HG03457 (cell line): ENCODE results near the gene UBXN4.
"Not testable (repeated sequence)": the region's sequence is repeated elsewhere in the genome, so short reads cannot be mapped to it uniquely, and the experiment has no call there.

ENCODE experiments used
- ATAC-seq: cut with Tn5 transposase; IDR thresholded peaks from one replicate; pipeline ENCODE4 v1.9.1; 2021; ENCODE audit warnings: moderate number of reproducible peaks; ENCODE audit not compliant: unreplicated experiment

The UBXN4 gene

DNA sequence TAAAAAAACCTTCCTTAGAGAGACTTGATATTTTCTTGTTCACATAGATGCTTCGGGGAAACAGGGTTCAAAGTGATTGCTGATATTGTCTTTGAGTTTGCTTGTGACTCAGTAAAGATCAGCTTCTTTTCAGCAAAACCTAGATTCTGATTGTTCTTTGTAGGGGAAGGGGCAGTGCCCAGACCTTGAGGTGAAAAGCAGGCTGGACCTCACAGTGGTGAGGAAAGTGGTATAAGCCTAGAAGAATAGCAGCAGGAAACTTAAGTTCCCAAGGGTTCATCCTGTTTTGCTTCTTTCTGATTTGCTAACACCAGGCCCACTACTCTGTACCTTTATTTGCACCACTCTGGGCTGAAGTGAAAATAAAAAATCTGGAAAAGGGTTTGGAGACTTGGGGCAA, 20.9 kb downstream of the UBXN4 start:
- no peak for ATAC-seq

DNA sequence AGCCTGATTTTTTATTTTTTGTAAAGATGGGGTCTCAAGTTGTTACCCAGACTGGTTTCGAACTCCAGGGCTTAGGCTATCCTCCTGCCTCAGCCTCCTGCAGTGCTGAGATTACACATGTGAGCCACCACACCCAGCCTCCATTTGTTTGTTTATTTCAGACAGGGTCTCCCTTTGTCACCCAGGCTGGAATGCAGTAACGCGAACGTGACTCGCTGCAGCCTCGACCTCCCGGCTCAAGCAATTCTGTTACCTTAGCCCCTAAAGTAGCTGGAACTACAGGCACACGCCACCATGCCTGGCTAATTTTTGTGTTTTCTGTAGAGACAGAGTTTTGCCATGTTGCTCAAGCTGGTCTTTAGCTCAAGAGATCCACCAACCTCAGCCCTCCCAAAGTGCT, 27.2 kb downstream of the UBXN4 start:
- no peak for ATAC-seq

DNA sequence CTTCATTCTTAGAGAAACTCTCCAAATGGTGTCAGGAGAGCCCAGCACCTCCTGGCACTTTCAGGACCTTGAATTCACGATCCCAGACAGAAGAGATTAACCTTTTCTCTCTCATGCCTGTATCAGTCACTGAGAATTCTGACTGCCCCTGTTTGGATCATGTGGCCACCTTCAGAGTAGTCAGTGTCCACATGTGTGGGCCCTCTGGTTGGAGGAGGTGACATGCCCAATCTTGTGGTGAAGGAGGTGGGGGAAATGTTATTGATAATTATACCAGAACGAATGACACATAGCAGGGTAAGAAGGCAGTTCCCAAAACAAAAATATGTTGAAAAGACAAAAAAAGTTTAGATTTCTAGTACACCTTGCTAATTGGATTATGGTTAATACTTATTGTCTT, 31.7 kb downstream of the UBXN4 start:
- no peak for ATAC-seq

DNA sequence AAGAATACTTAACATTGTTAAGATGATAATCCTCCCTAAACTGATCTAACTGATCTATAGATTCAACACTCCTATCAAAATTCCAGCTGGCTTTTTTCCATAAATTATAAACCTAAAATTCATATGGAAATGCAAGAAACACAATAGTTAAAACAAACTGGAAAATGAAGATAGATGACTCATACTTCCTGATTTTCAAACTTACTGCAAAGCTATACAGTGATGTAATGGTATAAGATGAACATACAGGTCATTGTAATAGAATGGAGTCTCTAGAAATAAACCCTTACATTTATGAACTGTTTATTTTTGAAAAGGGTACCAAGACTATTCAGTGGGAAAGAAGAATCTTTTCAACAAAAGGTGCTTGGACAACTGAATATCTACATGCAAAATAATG, 32.3 kb downstream of the UBXN4 start:
- ATAC-seq: no peak

DNA sequence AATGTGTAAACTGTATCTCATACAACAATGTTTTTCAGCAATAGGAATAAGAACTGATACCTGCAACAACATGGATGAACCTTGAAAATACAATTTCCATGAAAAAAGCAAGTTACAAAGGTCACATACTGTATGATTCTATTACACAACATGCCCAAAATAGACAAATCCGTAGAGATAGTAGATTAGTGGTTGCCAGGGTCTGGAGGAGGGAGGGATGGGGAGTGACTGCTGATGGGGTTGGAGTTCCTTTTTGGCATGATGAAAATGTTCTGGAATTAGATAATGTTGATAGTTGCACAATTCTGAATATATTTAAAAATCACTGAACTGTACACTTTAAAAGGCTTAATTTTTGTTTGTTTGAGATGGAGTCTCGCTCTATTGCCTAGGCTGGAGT, 33.8 kb downstream of the UBXN4 start:
- no peak for ATAC-seq

DNA sequence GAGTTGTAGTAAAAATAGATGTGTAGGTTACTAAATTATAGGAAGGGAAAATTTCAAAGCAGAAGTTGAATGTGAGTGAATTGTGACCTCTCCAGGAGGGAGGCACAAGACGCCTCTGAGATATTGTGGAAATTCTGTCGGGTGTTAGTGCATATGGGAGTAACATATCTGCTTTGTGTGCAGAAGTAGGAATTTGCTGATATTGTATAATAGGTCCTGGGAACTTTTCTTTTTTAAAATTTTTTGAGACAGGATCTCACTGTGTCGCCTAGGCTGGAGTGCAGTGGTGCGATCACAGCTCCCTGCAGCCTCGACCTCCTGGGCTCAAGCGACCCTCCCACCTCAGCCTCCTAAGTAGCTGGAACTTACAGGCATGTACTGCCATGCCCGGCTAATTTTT, 34.7 kb downstream of the UBXN4 start:
- no peak for ATAC-seq

DNA sequence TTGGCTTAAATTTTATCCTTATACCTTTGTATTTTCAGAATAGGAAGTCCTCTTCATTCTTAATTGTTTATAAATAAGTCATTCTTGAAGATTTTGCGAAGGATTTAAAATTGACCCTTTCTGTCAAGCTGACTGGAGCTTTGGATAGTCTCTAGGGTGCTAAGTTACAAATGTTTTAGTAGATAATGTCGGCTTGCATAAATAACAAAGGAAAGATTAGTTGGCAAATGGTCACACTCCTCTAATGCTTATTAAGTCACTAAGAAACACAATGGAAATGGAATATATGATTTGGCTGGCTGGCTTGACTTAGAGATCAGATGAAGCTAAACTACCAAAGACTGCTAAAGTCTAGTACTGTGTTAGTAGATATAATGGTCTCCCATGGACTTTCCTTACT, 40.6 kb downstream of the UBXN4 start:
- ATAC-seq: no peak

DNA sequence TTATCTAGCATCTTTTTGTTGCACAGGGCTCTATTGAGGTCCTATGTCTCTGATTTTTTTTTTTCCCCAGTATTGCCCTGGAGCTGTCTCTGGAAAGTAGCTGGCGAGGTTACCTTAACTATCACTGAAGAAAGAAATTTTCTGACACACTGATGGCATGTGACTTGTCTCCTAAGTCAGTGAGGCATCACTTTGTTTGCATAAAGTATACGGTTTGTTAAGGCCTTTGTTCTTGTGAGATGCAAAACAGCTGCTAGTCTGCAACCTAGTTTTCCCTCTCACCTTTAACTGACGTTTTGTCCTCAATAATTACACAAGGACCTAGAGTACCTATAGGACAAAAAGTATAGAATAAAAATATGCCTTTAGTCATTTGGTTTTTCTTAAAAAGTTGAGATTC, 41.8 kb downstream of the UBXN4 start:
- ATAC-seq: no peak

DNA sequence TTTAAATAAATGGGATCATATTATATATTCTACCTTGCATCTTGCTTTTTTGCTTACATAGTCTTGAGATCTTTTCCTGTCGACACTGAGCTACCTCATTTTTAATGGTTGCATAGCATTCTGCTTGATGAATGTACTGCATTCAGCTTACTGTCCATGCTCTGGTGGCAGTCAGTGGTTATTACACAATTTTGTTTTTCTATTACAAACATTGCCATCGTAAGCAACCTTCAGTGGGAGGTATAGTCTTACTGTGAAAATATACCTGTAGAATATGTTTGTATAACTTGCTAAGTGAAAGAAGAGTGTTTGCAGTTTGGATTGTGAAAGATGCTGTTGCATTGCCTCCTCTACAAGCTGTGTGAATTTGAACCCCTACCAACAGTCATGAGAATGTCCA, 43.4 kb downstream of the UBXN4 start:
- ATAC-seq: no peak

DNA sequence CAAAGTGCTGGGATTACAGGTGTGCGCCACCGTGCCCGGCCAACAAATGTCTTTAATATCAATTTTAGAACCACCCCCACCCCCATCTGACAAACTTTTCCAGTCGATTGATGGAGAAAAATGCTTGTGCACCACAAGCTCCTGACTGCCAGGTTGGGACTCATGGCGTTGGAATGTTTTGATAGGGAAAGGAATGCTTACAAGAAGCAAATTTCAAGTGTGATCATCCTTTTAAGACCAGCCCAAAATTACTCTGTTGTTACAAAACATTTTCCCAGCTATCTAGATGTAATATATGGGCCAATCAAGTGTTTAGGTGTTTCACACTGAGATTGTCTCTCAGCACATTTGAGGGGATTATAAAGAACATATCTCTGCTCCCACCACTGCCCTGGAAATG, 45.2 kb downstream of the UBXN4 start:
- ATAC-seq: no peak

DNA sequence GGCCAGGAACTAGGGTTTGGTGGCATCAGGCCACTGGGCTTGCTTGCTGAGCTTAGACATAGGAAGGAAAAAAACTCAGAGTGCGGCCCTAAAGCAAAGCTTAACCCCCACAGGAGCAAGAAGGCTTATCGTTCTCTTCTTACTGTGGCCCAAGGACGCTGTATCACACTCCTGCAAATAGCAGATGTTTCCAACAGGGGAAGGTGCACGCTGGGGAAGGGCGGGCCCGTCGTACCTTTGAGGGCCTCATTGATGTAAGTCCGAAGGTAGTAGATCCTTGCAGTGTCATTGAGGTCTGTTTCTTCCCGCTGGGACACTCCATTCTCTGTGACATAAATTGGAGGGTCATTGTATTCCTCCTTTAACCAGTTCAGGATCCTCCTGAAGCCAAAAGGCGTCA, 48.8 kb downstream of the UBXN4 start:
- ATAC-seq: no peak

DNA sequence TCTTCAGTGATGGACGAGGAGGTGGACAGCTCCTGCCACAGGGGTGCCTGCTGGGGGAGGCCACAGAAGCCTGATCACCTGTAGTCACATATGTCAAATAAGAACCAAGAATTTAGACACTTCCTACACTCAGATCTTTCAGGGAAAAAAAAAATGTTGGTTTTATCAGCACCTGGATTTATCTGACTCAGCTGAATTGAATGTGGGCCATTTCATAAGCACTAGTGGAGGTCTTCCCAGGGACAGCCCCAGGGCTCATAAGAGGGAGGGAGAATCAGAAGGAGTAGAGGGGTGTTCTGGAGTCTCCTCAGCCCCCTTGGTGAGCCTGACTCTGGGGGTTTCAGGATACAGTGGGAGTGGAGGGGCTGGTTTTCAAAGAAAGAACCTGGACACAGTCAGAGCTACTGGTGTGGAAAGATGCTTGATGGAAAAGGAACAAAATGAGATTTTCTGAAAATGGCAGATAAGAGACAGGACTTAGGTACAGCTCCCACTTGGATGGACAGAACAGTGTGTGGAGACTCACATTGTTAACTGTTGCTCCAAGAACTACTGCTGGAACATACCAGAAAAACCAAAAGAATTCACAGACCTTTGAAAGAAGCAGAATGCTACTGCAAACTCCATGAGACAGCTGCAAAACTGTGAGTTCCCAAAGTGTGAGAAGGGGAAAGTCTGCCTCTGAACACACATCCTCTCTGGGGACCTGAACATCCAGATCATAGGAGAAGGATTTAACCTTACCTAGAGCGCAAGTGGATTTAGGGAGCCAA, 49.9 kb downstream of the UBXN4 start:
- ATAC-seq: no peak

DNA sequence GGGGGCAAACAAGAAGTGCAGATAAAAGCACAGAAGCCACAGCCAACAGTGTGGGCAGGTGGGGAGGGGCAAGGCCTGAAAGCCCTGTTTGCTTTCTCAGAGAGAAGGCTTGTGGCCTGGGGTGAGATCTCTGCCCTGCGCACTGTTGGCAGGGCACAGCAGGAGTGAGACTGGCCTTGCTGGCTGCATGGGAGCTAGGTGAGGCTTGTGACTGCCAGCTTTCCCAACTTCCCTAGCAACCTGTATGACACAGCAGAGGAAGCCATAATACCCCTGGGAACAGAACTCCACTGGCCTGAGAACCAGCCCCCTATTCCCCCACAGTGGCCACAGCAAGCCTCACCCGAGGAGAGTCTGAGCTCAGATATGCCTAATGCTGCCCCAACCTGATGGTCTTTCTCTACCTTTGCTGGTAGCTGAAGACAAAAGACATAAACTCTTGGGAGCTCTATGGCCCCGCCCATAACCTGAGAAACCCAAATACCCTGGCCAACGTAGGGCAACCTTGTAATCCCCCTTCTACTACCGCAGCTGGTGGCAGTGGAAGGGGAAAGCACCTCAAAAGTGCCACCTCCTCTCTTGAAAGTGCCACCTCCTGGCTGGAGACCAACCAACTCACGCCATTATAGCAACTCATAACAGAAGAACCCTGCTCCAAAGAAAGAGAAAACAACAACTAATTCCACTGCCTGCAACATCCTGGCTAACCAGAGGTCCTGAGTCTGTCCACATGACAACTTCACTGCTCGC, 50.9 kb downstream of the UBXN4 start:
- no peak for ATAC-seq

DNA sequence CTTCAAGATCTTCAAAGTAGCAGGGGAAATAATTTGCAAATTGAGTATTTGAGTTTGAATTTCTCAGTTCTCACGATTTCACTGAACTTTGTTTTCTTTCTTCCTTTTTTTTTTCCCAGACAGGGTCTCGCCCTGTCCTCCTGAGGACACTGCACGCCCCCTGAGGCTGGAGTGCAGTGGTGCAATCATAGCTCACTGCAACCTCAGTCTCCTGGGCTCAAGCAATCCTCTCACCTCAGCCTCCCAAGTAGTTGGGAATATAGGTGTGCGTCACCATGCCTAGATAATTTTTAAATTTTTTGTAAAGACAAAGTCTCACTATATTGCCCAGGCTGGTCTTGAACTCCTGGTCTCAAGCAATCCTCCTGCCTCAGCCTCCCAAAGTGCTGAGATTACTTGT, 54.0 kb downstream of the UBXN4 start:
- not testable (repeated sequence) for ATAC-seq

DNA sequence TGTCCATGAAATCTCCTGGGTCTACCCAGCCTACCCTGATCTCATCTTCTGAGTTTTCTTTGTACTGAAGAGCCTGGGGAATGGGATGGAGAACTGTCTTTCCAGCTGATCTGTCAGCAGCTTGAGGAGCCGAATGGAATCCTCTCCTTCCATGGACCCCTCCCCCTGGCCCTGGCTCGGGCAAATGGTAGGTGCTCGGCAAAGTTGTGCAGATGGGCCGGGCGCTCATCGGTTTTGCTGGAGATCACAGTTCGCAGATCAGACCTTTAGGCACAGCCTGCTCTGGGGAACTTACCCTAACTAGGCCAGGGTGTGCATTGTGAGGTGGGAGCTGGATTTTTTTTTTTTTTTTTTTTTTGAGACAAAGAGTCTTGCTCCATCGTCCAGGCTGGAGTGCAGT, 55.0 kb downstream of the UBXN4 start:
- ATAC-seq: no peak

DNA sequence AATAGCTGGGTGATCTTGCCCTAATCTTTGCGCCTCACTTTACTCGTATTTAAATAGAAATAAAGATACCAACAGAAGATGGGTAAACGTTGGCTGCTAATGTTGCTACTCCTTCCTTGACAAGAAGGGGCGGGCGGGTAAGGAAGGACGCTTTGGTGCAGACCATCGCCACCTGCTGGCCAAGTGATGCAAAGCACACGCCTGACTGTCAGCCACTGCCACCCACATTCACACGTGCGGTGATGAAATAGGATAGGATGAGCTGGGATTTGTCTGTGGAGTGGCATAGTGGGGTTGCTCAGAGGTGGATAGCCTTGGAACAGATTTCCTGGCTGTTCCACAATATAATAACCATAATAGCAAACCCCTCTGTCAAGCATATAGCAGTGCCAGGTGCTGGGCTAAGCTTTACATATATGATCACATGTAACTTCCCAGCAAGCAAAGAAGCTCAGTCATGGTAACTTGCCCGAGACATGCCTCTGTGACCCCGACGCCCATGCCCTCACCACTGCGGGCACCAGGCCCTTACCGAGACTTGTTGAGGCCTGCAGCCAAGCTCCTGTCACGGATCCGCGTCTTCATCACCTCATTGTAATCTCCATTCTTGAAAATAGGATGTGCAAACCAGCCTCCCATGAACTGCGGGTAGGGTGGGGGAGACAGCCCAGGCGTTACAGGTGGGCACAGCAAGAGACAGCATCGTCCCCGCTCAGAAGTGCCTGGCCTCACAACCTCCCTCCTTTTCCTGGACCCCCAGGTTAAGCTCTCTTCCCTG, 56.0 kb downstream of the UBXN4 start:
- peak; percentile 60 for ATAC-seq

DNA sequence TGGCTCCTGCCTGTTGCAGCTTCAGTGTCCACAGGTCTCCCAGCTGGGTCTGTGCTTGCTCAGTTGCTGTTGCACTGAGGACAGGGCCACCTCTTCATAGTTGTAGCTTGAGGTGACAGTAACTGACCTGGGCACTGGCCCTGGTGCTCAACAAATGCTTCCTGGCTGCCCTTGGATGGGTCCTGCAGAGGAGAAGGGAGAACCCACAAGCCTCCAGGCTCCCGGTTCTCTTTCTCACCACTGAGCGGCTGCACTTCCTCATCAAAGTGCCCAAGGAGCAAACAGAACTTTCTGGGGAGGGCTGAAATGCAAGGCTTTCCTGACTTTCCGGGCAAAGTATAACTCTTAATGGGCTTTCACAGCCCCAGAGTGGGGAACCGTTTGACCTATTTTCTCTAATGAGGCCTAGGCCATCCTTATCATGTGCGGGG, 56.6 kb downstream of the UBXN4 start:
- ATAC-seq: no peak

DNA sequence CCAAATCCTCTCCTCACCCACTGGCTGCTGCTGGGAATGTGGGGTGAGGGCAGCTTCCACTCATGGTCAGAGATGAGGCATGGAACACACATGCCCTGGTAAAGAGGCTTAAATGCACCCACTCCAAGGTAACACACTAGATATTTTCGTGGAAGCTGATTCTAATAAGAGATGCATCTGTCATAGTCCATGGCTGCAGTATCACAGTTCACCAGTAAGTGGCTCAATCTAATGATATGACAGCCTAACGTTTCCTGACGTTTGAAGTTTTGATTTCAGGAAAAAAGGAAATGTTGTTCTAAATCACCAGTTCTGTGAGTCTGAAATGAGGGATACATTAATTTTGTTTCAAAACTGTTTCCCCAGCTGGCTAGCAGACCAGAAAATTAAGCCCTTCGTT, 57.1 kb downstream of the UBXN4 start:
- ATAC-seq: no peak

DNA sequence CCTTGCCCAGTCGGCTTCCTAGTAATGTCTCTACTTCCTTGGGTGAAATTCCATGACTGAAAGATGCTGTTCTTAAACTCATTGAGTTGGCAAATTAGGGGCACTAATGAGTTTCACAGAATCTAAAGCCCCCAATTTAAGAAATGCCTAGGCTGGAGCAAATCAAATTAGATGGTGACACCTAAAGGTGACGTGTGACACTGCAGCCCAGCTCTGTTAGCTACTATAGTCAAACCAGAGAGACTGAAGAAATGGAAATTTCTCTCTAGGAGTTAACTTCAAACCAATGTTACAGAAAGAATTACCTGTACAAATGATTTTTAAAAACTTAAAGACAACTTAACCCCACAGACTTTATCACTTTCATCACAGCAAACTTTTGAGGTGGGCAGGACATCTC, 58.1 kb downstream of the UBXN4 start:
- no peak for ATAC-seq

DNA sequence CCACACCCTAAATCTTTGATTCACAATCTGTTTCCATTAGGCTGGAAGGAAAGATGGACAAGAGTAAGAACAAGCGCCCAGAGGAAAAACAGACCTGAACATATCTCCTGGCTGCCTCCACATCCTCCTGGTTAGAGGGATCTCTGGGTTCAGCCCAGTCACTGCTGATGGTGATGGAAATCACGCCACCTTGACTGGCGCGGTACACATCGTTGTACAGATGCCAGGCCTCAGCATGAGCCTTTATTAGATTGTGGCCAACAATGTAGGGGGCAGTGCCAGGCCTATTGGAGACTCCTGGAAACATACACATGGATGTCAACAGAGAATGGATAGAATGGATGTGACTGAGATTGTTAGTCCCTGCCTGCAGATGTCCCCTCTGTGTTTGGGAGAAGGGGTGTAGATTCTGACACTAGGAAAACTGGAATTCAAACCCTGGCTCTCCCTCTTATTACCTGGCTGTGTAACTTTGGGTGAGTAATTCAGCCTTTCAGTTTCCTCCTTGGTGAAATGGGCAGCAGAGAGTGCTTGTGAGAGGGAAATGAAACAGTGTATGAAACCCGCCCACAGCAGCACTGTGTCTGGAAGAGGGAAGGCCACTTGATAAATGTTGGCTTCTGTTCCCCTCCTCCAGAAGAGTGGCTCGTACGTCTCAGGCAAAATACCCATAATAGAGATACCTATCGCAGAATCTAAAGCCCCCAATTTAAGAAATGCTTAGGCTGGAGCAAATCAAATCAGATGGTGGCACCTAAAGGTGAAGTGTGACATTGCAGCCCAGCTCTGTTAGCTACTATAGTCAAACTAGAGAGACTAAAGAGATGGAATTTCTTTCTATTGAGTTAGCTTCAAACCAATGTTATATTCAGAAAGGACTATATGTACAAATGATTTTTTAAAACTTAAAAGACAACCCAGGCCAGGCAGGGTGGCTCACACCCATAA, 59.1 kb downstream of the UBXN4 start:
- no peak for ATAC-seq

DNA sequence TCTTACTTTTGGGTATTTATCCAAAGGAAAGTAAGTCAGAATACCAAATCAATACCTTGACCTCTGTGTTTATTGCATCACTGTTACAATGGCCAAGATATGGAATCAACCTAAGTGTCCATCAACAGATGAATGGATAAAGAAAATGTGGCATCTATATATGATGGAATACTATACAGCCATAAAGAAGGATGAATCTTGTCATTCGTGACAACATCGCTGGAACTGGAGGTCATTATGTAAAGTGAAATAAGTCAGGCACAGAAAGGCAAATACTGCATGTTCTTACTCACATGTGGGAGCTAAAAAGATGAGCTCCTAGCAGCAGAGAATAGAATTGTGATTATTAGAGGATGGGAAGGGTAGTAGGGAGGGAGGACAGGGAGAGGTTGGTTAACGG, 60.7 kb downstream of the UBXN4 start:
- no peak for ATAC-seq
